GM10248 (cell line): ENCODE data around the gene CLCNKA.
"Not testable (repeated sequence)": the region's sequence is repeated elsewhere in the genome, so short reads cannot be mapped to it uniquely, and the experiment has no call there.

ENCODE experiments used
- CTCF ChIA-PET: fragments of 300-600 bp; sonication (Branson Sonifier 250); formaldehyde crosslinking; extraction: SDS; loops from one replicate; lab custom pipeline; 2021; ENCODE audit warnings: antibody characterized with exemption; lab: Yijun Ruan, JAX
- POLR2A ChIA-PET: fragments of 350-650 bp; sonication (Branson Sonifier 250); formaldehyde crosslinking; extraction: SDS; loops from one replicate; lab custom pipeline; 2020; ENCODE audit warnings: antibody characterized with exemption; lab: Yijun Ruan, JAX
- DNase-seq: peaks from one replicate; pipeline ENCODE4 v3.0.0; 2012; ENCODE audit errors: extremely low spot score
- CTCF ChIP-seq: IDR thresholded peaks from 2 replicates; pipeline ENCODE4 v1.5.1; 2012; ENCODE audit warnings: mild to moderate bottlenecking, low read depth; ENCODE audit errors: extremely low read depth, missing control alignments, control extremely low read depth

CLCNKA gene

DNA sequence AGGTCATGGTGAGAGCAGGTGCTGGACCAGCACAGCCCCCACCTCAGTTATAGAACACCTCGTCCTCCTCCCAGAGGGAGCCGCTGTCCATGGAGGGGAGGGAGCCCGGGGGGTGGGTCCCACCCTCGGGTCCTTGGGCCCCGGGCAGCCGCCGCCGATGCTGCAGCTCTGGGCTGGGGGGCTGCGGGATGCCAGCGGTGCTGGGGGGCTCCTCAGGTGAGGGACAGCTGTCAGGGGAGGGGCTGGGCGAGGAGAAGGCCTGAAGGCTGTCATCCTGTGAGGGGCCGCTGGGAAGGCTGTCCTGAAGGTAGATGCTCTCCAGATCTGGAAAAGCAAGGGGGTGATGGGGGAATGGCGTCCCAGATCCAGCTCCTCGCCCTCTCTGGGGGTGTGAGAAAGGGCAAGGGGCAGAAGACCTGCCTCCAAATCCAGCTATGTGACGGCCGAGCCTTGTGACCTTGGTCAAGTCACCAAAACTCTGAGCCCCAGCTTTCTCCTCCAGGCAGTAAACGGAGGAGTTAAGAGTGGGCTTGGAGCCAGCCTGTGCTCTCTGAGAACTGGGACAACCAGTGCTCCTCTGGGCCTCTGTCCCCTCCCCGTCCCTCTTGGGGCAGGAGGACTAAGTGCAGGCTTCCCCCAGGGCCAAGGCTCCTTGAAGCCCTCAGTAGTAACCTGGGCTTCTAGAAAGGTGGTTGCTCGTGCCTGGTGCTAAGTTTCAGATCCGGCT, 36.7 kb downstream of the CLCNKA start:
- POLR2A ChIA-PET, DNase-seq: not testable (repeated sequence)
- CTCF ChIA-PET, result interaction anchor here (1.1 to 1.6 kb wide), 4 partner anchors 13 to 49 kb away, joined by 3 to 5 read pairs (median 4); no protein-coding TSS in a partner anchor

GRCh38 chr1:16061266-16061665, 39.4 kb downstream of the CLCNKA start:
- ChIA-PET CTCF (interaction anchor here (1.1 kb wide), 1 partner anchor 18 kb away, joined by 3 read pairs; no protein-coding TSS in a partner anchor), POLR2A (no interaction called here)
- TF ChIP-seq CTCF, result no peak
- DNase-seq, result no peak

- POLR2A ChIA-PET, CTCF ChIA-PET, DNase-seq: not testable (repeated sequence)
Measured at GRCh38 chr1:16061989-16062686, 40.3 kb downstream of the CLCNKA start.

DNA sequence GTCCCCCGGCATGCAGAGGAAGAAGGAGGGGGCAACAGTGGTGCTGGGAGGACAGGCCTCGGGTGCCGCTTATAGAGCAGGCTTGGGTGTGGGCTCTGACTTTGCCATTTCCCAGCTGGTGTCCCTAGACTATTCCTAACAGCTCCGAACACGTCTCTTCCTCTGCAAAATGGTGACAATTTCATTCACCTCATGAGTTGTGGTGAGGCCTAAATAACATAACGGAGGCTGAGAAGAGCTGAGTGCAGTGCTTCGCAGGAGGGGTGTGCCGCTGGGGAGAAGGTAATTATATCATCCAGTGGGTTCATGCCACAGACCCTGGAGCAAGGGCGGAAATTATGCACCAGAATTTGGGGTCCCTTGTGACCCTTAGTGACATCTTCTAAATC, 40.8 kb downstream of the CLCNKA start:
- POLR2A ChIA-PET, CTCF ChIA-PET, DNase-seq: not testable (repeated sequence)

DNA sequence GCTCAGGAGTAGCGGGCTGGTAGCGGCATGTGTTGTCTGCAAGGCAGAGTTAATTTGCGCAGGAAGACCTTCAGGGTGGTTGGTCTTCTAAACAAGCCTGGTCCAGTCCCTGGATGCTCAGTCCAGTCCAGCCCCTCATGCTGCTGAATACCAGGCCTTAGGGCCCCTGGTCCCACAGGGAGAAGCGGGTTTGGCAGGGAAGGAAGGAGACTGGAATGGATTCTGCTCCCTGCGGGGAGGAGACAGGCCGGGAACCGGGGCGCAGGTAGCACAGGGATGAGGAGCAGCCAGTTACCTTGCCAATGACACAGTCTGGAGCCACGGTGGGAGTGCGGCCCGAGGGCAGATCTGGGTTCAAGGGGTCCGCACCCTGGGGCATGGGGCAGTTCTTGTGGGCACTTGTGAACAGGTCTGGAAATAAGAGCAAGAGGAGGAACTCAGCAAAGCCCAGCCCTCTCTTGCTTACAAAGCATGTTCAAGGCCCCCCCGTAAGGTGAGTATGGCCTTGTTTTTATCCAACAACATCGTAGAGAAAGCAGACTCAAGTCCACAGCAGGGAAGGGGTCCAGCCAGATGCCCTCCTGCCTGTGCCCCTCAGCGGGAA, 41.5 kb downstream of the CLCNKA start:
- CTCF ChIA-PET, result interaction anchor here (1.7 kb wide), 1 partner anchor 7 kb away, joined by 7 read pairs; no protein-coding TSS in a partner anchor
- no peak for TF ChIP-seq CTCF
- POLR2A ChIA-PET, result no interaction called here
- DNase-seq, result no peak

DNA sequence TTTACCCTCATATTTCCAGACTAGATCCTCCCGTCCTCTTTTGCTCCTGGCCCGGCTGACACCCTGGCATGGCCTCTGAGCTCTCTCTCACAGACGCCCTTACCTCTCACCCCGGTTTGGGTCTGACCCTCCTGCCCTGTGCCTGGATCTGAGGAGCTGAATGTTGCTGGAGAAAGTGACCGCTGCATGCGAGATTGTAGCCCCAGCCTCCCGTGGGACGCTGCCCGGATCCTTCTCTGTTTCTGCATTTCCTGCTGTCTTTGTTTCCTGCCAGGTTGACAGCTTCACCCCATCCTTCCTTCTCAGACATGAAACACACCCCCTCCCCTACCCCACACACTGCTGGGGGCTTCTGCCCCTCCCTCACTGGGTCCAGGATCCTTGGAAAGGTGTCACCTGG, 42.1 kb downstream of the CLCNKA start:
- ChIA-PET POLR2A (no interaction called here), CTCF (interaction anchor here (0.7 to 1.7 kb wide), 2 partner anchors 8 to 18 kb away, joined by 4 to 7 read pairs; no protein-coding TSS in a partner anchor)

DNA sequence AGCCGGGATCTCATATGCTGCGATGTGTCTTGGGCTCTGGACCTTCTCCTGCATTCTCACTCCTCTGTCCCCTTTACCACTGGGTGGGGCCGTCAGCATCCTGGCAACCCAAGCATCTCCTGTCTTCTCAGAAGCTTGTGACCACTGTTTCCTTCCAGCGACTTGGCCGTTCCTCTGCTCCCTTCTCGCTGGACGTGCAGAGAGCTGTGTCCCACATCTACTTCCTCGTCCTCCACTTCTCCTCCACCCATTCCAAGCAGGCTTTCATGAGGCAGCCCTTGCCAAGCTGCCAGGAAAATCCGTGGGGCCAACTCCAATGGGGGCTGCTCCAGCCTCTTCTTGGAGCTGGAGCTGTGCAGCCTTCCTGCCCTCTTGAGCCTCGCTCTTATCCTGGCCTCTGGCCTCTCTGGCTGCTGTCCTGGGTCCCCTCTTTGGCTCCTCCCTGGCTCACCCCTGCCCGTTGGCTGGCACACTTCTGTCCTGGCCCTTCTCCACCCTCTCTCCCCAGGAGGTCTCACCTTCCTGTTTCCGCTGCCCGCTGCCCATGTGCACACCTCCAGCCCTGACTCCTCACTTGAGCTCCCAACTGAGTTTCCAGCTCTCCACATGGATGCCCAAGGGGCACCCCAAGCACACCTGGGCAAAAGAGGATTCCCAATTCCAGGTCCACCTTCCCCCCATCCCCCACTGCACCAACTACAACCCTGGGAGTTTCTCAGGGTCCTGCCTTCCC, 42.9 kb downstream of the CLCNKA start:
- TF ChIP-seq CTCF, result no peak
- no peak for DNase-seq
- ChIA-PET POLR2A (no interaction called here), CTCF (interaction anchor here (0.7 to 1.7 kb wide), 5 partner anchors 9 to 273 kb away, joined by 4 to 7 read pairs (median 4); no protein-coding TSS in a partner anchor)

More for the DNA sequence above, 42.1 kb downstream of the CLCNKA start:
- no peak for DNase-seq
- no peak for TF ChIP-seq CTCF

DNA sequence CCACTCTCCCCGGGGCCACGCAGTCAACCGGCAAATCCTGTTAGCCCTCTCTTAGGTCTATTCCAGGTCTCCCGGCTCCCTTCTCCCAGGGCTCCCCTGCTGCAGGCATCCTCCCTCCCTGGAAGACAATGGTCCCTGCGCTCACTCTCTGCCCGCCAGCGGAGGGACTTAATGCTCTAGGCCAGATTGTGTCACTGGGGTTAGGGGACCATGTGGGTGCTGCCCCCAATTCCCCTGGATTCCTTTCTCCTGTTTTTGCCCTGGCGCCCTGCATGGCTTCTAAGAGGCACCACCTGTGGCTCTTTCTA, 43.4 kb downstream of the CLCNKA start:
- CTCF ChIA-PET, result interaction anchor here (1.1 to 1.7 kb wide), 4 partner anchors 9 to 274 kb away, joined by 4 to 7 read pairs (median 4); no protein-coding TSS in a partner anchor
- no peak for DNase-seq
- POLR2A ChIA-PET, result no interaction called here
- TF ChIP-seq CTCF, result no peak
